Prostate gland (tissue), 2 donors: ENCODE data around the gene TMSB4X.

Source experiments
- POLR2A ChIP-seq: fragments of 450-650 bp; IDR thresholded peaks from one replicate; pipeline ENCODE4 v1.6.1; 2016; ENCODE audit warnings: antibody characterized with exemption, mild to moderate bottlenecking
- POLR2AphosphoS5 ChIP-seq: sonication (generic); formaldehyde crosslinking; IDR thresholded peaks from one replicate; pipeline ENCODE4 v1.6.1; 2017; ENCODE audit warnings: antibody characterized with exemption
- TF ChIP-seq, protein P1 (sequence below), 4 experiments: fragments of 200-600 bp in 2 of 4; fragments of 450-650 bp in 2 of 4; sonication (generic) in 2 of 4; IDR thresholded peaks; 1 replicate in 3 of 4; 2 replicates in 1 of 4; pipeline ENCODE4 v1.5.1; 2016 to 2019; ENCODE audit warnings: antibody characterized with exemption in 4 of 4, mild to moderate bottlenecking in 2 of 4, moderate library complexity in 2 of 4

- TF ChIP-seq POLR2AphosphoS5 (no peak), POLR2A (no peak)
- TF ChIP-seq, protein P1, sequence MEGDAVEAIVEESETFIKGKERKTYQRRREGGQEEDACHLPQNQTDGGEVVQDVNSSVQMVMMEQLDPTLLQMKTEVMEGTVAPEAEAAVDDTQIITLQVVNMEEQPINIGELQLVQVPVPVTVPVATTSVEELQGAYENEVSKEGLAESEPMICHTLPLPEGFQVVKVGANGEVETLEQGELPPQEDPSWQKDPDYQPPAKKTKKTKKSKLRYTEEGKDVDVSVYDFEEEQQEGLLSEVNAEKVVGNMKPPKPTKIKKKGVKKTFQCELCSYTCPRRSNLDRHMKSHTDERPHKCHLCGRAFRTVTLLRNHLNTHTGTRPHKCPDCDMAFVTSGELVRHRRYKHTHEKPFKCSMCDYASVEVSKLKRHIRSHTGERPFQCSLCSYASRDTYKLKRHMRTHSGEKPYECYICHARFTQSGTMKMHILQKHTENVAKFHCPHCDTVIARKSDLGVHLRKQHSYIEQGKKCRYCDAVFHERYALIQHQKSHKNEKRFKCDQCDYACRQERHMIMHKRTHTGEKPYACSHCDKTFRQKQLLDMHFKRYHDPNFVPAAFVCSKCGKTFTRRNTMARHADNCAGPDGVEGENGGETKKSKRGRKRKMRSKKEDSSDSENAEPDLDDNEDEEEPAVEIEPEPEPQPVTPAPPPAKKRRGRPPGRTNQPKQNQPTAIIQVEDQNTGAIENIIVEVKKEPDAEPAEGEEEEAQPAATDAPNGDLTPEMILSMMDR (IDR thresholded peaks at IDR 0.05): no peak
Measured at GRCh38 chrX:12954981-12955380, 19.9 kb upstream of the TMSB4X start.
